HL-60 (cell line): Measurements from ENCODE around the gene PPP3CA.

Experiments used
- CTCF ChIP-seq: IDR thresholded peaks from one replicate; pipeline ENCODE4 v1.5.1; 2011; ENCODE audit warnings: low read length, control low read depth, inconsistent platforms; ENCODE audit not compliant: insufficient read depth
- GABPA ChIP-seq: IDR thresholded peaks from 2 replicates; pipeline ENCODE4 v1.6.1; 2012; ENCODE audit warnings: low read depth
- POLR2AphosphoS5 ChIP-seq: IDR thresholded peaks from 2 replicates; pipeline ENCODE4 v1.6.1; 2012; ENCODE audit warnings: low read depth
- REST ChIP-seq: IDR thresholded peaks from 2 replicates; pipeline ENCODE4 v1.6.1; 2012; ENCODE audit warnings: low read depth; ENCODE audit not compliant: insufficient replicate concordance

GRCh38 chr4:101309925-101310324 lies 37.4 kb downstream of the PPP3CA start:
- TF ChIP-seq CTCF, result no peak
- no peak for TF ChIP-seq POLR2AphosphoS5
- TF ChIP-seq REST, result no peak
- TF ChIP-seq GABPA, result no peak
